DOHH2 (cell line): Measurements from ENCODE around the gene CIDEB.
A peak's percentile ranks its signal among the peaks of the same experiment; 100 is the strongest.
"Not testable (repeated sequence)": the region's sequence is repeated elsewhere in the genome, so short reads cannot be mapped to it uniquely, and the experiment has no call there.

Experiments
- H3F3A ChIP-seq: fragments of 200-600 bp; sonication (generic), shearing (Covaris generic); 2 replicates; pipeline ENCODE4 v1.6.0; 2016; ENCODE audit warnings: antibody characterized with exemption, mild to moderate bottlenecking; ENCODE audit not compliant: control insufficient read depth, insufficient read depth
- H3K27ac ChIP-seq: fragments of 200-600 bp; sonication (generic); 2 replicates; pipeline ENCODE4 v1.5.1; 2014; ENCODE audit warnings: low read depth, mild to moderate bottlenecking, low read length, moderate library complexity
- H3K27me3 ChIP-seq: fragments of 200-600 bp; sonication (generic); 2 replicates; pipeline ENCODE4 v1.6.1; 2014; ENCODE audit warnings: mild to moderate bottlenecking, low read length, mixed read lengths; ENCODE audit not compliant: control insufficient read depth
- H3K36me3 ChIP-seq: fragments of 200-600 bp; sonication (generic); 2 replicates; pipeline ENCODE4 v1.6.1; 2014; ENCODE audit warnings: mild to moderate bottlenecking, low read length, moderate library complexity, mixed read lengths; ENCODE audit not compliant: control insufficient read depth
- H3K4me1 ChIP-seq: fragments of 200-600 bp; sonication (generic); 2 replicates; pipeline ENCODE4 v1.6.1; 2014; ENCODE audit warnings: mild to moderate bottlenecking, low read length, mixed read lengths; ENCODE audit not compliant: control insufficient read depth
- H3K4me2 ChIP-seq: fragments of 200-600 bp; sonication (generic); 2 replicates; pipeline ENCODE4 v1.6.0; 2014; ENCODE audit warnings: mild to moderate bottlenecking, low read length, moderate library complexity
- H3K4me3 ChIP-seq: fragments of 200-600 bp; sonication (generic); 2 replicates; pipeline ENCODE4 v1.5.1; 2014; ENCODE audit warnings: mild to moderate bottlenecking, low read length, mixed read lengths
- H3K79me2 ChIP-seq: fragments of 200-600 bp; sonication (generic); 2 replicates; pipeline ENCODE4 v1.6.1; 2014; ENCODE audit warnings: mild to moderate bottlenecking, low read length, mixed read lengths; ENCODE audit not compliant: control insufficient read depth
- H3K9me2 ChIP-seq: fragments of 200-600 bp; sonication (generic); replicated peaks from 2 replicates; pipeline ENCODE4 v1.6.1; 2014; ENCODE audit warnings: mild to moderate bottlenecking, low read length, mixed read lengths; ENCODE audit not compliant: control insufficient read depth
- H3K9me3 ChIP-seq: fragments of 200-600 bp; sonication (generic); 2 replicates; pipeline ENCODE4 v1.6.1; 2014; ENCODE audit warnings: antibody characterized with exemption, low read length, mixed read lengths; ENCODE audit not compliant: control insufficient read depth, insufficient read depth
- H4K20me1 ChIP-seq: fragments of 200-600 bp; sonication (generic); 2 replicates; pipeline ENCODE4 v1.6.0; 2014; ENCODE audit warnings: low read depth, mild to moderate bottlenecking, antibody characterized with exemption, low read length, moderate library complexity; ENCODE audit not compliant: control insufficient read depth, insufficient read depth
- EZH2phosphoT487 ChIP-seq: fragments of 200-600 bp; sonication (generic); IDR thresholded peaks from 2 replicates; pipeline ENCODE4 v1.6.1; 2017; ENCODE audit warnings: borderline replicate concordance, mild to moderate bottlenecking, antibody characterized with exemption, low read length, moderate library complexity, mixed read lengths
- TF ChIP-seq, protein P1 (sequence below): fragments of 200-600 bp; sonication (generic); IDR thresholded peaks from one replicate; pipeline ENCODE4 v1.5.1; 2014; ENCODE audit warnings: antibody characterized with exemption, mild to moderate bottlenecking, low read depth, low read length; ENCODE audit not compliant: poor library complexity, severe bottlenecking

Gene CIDEB

DNA sequence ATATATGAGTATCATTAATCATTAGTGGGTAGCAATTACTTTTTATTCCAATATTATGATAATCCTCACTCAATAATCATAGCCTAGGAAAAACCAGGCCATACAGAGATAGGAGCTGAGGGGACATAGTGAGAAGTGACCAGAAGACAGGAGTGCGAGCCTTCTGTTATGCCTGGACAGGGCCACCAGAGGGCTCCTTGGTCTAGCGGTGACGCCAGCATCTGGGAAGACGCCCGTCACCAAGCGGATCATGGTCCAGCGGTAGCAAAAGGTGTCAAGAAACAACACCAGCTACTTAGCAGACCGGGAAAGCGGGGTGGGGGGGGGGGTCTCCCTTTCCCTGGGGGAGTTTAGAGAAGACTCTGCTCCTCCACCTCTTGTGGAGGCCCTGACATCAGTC lies 20.1 kb upstream of the CIDEB start:
- TF ChIP-seq, protein P1, sequence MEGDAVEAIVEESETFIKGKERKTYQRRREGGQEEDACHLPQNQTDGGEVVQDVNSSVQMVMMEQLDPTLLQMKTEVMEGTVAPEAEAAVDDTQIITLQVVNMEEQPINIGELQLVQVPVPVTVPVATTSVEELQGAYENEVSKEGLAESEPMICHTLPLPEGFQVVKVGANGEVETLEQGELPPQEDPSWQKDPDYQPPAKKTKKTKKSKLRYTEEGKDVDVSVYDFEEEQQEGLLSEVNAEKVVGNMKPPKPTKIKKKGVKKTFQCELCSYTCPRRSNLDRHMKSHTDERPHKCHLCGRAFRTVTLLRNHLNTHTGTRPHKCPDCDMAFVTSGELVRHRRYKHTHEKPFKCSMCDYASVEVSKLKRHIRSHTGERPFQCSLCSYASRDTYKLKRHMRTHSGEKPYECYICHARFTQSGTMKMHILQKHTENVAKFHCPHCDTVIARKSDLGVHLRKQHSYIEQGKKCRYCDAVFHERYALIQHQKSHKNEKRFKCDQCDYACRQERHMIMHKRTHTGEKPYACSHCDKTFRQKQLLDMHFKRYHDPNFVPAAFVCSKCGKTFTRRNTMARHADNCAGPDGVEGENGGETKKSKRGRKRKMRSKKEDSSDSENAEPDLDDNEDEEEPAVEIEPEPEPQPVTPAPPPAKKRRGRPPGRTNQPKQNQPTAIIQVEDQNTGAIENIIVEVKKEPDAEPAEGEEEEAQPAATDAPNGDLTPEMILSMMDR, result peak; percentile 43
- not testable (repeated sequence) for H3K36me3 ChIP-seq, H3K4me3 ChIP-seq, H3K4me2 ChIP-seq, H4K20me1 ChIP-seq, H3K27ac ChIP-seq, H3K79me2 ChIP-seq, H3K9me3 ChIP-seq, H3K27me3 ChIP-seq, H3F3A ChIP-seq, H3K9me2 ChIP-seq
- H3K4me1 ChIP-seq, result peaks cover 21% of the 10 kb centered on the region

DNA sequence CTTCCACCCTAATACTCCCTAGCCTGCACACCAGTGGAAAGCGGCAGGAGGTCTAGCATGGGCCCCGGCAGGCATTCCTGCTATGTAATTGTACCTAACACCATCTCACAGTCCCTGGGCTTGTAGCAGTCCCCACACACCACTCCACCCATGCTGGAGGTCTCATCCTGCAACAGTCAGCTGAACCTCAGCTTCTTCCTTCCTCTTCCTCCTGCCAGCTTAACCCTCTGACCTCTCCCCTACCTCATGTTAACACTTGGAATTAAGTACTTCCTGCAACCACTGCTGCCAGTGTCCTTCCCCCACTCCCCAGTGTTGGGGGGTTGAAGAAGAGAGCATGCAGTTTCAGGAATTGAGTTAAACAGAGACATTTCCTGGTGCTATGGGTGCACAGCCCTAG lies 19.5 kb upstream of the CIDEB start:
- Histone ChIP-seq H3K27ac (no peak overlapping the region), H3K9me2 (no peaks in the 10 kb centered on the region), H3F3A (no peaks in the 10 kb centered on the region), H3K4me1 (peaks cover 15% of the 10 kb centered on the region), H3K79me2 (no peaks in the 10 kb centered on the region), H3K9me3 (no peaks in the 10 kb centered on the region), H3K27me3 (peaks cover 4% of the 10 kb centered on the region), H4K20me1 (no peaks in the 10 kb centered on the region), H3K4me2 (0 out of 2 replicates have a peak overlapping the region, but pooled peaks have one; percentile 18), H3K4me3 (no peak overlapping the region), H3K36me3 (no peaks in the 10 kb centered on the region)
- no peak for TF ChIP-seq EZH2phosphoT487
- TF ChIP-seq, protein P1, result no peak

DNA sequence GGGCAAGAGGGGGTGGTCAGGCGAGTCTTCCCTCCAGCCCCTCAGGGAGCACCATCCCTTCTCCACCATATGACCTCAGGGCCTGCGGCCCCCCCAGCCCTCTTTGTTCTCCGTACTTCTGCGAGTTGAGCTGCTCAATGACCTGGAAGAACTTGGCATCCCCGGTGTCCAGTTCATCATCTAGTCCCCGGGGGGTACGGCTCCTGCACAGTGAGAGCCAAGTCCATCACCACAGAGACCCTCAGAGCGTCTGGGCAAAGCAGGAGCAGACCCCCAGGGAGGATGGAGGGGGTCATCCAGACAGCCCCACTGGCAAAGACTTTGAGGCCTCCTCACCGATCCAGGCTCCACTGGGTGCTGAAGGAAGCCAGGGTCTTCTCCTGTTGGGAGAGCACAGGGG lies 18.2 kb upstream of the CIDEB start:
- no peak for TF ChIP-seq EZH2phosphoT487
- TF ChIP-seq, protein P1, result no peak
- Histone ChIP-seq H3F3A (no peaks in the 10 kb centered on the region), H3K4me3 (no peak overlapping the region), H3K9me3 (no peaks in the 10 kb centered on the region), H4K20me1 (no peaks in the 10 kb centered on the region), H3K27me3 (peaks cover 2% of the 10 kb centered on the region; the same call in 1 of the 2 replicates), H3K4me2 (no peak overlapping the region), H3K9me2 (no peaks in the 10 kb centered on the region), H3K36me3 (no peaks in the 10 kb centered on the region), H3K4me1 (peaks cover 6% of the 10 kb centered on the region), H3K79me2 (no peaks in the 10 kb centered on the region), H3K27ac (no peak overlapping the region)

DNA sequence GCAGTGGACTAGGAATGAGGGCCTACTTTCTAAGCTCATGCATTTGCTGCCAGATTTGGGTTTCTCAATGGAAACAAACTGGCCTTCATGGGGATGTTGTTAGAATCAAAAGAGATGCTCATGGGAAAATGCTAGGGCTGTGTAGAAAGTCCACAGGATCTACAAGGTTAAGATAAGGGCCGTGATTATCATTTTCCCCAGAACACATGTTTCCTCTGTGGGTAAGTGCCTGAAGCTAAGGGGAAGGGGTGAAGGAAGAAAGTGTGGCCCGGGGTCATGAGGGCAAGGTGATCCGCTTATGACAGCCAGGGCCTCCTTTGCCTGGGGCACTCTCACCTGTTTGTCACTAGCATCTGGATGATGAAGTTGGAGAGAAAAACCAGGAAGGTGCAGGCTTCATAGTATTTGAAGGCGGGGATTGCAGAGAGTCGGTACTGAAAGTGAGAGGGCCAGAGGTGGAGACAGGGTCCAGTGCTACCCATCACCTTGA lies 17.3 kb upstream of the CIDEB start:
- H3K27me3 ChIP-seq, result peaks cover 4% of the 10 kb centered on the region
- H3K36me3 ChIP-seq, result no peaks in the 10 kb centered on the region
- H3K27ac ChIP-seq, result no peak overlapping the region
- H3K9me3 ChIP-seq, result no peaks in the 10 kb centered on the region
- TF ChIP-seq, protein P1, result no peak
- no peak for TF ChIP-seq EZH2phosphoT487
- peaks cover 6% of the 10 kb centered on the region for H3K4me1 ChIP-seq
- H3K4me3 ChIP-seq, result no peak overlapping the region
- H3F3A ChIP-seq, result no peaks in the 10 kb centered on the region
- H3K9me2 ChIP-seq, result no peaks in the 10 kb centered on the region
- H3K79me2 ChIP-seq, result no peaks in the 10 kb centered on the region
- no peaks in the 10 kb centered on the region for H4K20me1 ChIP-seq
- H3K4me2 ChIP-seq, result no peak overlapping the region
